Measurements from ENCODE around the gene ZFP36L2. TPM values are rescaled to one million over a fixed set of nuclear protein-coding genes. Genes with fewer than 3 reads are reported as not detected.

The ZFP36L2 gene
- total and polyA plus RNA-seq, 9 of the 15 experiments (the other 6 are each of a cell fraction or from before 2014, with no cell fraction given), result 4.1 to 60.6 (median 20.3) TPM

GRCh38 chr2:43225788-43226557 is 433 bp downstream of the ZFP36L2 start (continued):
- TF ChIP-seq DPF2 (IDR thresholded peaks at IDR 0.05), result 0 out of 2 replicates have a peak, but pooled peaks have one; percentile 28
- TF ChIP-seq ZNF830 (CRISPR knock-in tag; IDR thresholded peaks at IDR 0.05), result 0 out of 2 replicates have a peak, but pooled peaks have one; percentile 49
- TF ChIP-seq USF1 (CRISPR knock-in tag; IDR thresholded peaks at IDR 0.05), result peak; percentile 89
- TF ChIP-seq ZKSCAN8 (CRISPR knock-in tag; IDR thresholded peaks at IDR 0.05), result no peak

- Histone ChIP-seq H3K4me2 (ENCODE audit: insufficient read depth, low read length) (peak overlapping the region; percentile 81), H2AFZ (ENCODE audit: low read depth, low read length) (peak overlapping the region; percentile 48; the same call in 1 of the 2 replicates), H3K9me1 (ENCODE audit: control insufficient read depth, insufficient read depth, low read length) (no peaks in the 10 kb centered on the region), H3K79me2 (ENCODE audit: control insufficient read depth, insufficient read depth, low read length) (peaks cover 76% of the 10 kb centered on the region), H3K27ac (ENCODE audit: extremely low read depth, low read depth, low read length) (peak overlapping the region; percentile 86), H3K27me3 (ENCODE audit: control insufficient read depth in 2 of 2, insufficient read depth in 2 of 2, low read length in 2 of 2) (no peaks in the 10 kb centered on the region), H3K4me1 (replicated peaks in 1 of 2; ENCODE audit: control insufficient read depth in 2 of 2, insufficient read depth in 2 of 2, low read length in 2 of 2) (peaks cover 12 to 54% of the 10 kb centered on the region in 2 experiments; a peak in 4 of 5 replicates), H3K9me3 (replicated peaks; ENCODE audit: control insufficient read depth, insufficient read depth, low read depth, low read length) (no peaks in the 10 kb centered on the region), H4K20me1 (replicated peaks; ENCODE audit: control insufficient read depth, insufficient read depth, low read length) (no peaks in the 10 kb centered on the region; the same call in 1 of the 2 replicates), H3K36me3 (ENCODE audit: control insufficient read depth, insufficient read depth, low read length) (peaks cover 32% of the 10 kb centered on the region), H3K9ac (ENCODE audit: insufficient read depth in 1 of 2, low read depth in 2 of 2, low read length in 2 of 2) (peak overlapping the region; percentile 88 to 99), H3K4me3 (peak overlapping the region; percentile 62)
- in situ Hi-C loops (cut with MboI), result loop anchor here (5.0 to 10.0 kb wide), 3 partner anchors 50 to 398 kb away; no protein-coding TSS in a partner anchor
- intact Hi-C loops (cut with micrococcal nuclease), result loop anchor here (5.0 kb wide), 3 partner anchors 183 to 317 kb away; no protein-coding TSS in a partner anchor
- BruUV-seq (replicated peaks), result TSS peak; percentile 46
- ATAC-seq (no peak), FAIRE-seq (no peak), DNase-seq (ENCODE audit: extremely low read depth in 1 of 4, low spot score in 3 of 4) (peak; percentile 24 to 78 (median 38))
- ChIA-PET CTCF (ENCODE audit: low intra/inter-chr PET ratio) (interaction anchor here (1.9 to 6.3 kb wide), 2 partner anchors 278 to 365 kb away, joined by 6 to 41 read pairs; no protein-coding TSS in a partner anchor), POLR2A (interaction anchor here (0.6 to 2.0 kb wide), 14 partner anchors 10 to 380 kb away, joined by 3 to 8 read pairs (median 3); no protein-coding TSS in a partner anchor)
- 7% methylated on average over 47 of the region's 74 CpGs for WGBS (ENCODE audit: insufficient coverage, low coverage, missing lambda C conversion rate)
- TF ChIP-seq ZNF174 (CRISPR knock-in tag; IDR thresholded peaks at IDR 0.05) (no peak), MYNN (IDR thresholded peaks at IDR 0.05) (no peak), MYNN (CRISPR knock-in tag; IDR thresholded peaks at IDR 0.05) (no peak), ZNF124 (CRISPR knock-in tag; IDR thresholded peaks at IDR 0.05) (no peak), MCM5 (IDR thresholded peaks at IDR 0.05; ENCODE audit: low read depth) (no peak), TCFL5 (CRISPR knock-in tag; conservative IDR thresholded peaks at IDR 0.05) (no peak), ZNF175 (CRISPR knock-in tag; IDR thresholded peaks at IDR 0.05; ENCODE audit: low read depth) (peak; percentile 41; the same call in 1 of the 2 replicates), ETV6 (IDR thresholded peaks at IDR 0.05; ENCODE audit: borderline replicate concordance in 1 of 2, low read depth in 2 of 2, low read length in 1 of 2) (no peak), ETV6 (CRISPR knock-in tag; IDR thresholded peaks at IDR 0.05; ENCODE audit: borderline replicate concordance) (0 out of 2 replicates have a peak, but pooled peaks have one; percentile 75), TAF1 (IDR thresholded peaks at IDR 0.05; ENCODE audit: control insufficient read depth, extremely low read depth, insufficient read depth, low read length, severe bottlenecking) (no peak), MLX (CRISPR knock-in tag; conservative IDR thresholded peaks at IDR 0.05) (0 out of 4 replicates have a peak, but pooled peaks of 1 of the 2 experiments have one; percentile 65), ARID2 (IDR thresholded peaks at IDR 0.05) (no peak), PHF21A (IDR thresholded peaks at IDR 0.05; ENCODE audit: borderline replicate concordance, low read depth) (0 out of 2 replicates have a peak, but pooled peaks have one; percentile 34), GTF2E2 (tag; IDR thresholded peaks at IDR 0.05) (no peak), ZNF232 (CRISPR knock-in tag; IDR thresholded peaks at IDR 0.05) (peak; percentile 42; the same call in 1 of the 2 replicates)
These were observed 1.2 kb downstream of the ZFP36L2 start for GRCh38 chr2:43225093-43225787.

Data from K562 (cell line).